ENCODE measurements around the gene ROR2. TPM values are rescaled to one million over a fixed set of nuclear protein-coding genes. Genes with fewer than 3 reads are reported as not detected.

The ROR2 gene
- total RNA-seq, 1 donor from 2014 or later, result 18.6 TPM

DNA sequence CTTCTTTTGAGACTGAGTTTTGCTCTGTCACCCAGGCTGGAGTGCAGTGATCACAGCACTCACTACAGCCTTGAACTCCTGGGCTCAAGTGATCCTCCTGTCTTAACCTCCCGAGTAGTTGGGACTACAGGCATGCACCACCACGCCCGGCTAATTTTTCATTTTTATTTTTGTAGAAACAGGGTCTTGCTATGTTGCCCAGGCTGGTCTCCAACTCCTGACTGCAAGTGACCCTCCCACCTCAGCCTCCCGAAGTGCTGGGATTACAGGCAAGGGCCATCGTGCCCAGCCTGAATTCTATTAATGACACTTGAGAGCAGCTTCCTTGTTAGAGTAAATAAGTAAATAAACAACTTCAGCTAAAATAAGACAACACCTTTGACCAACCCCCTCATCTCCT lies 12.3 kb downstream of the ROR2 start:
- peak overlapping the region; percentile 77 for H3K27ac Mint-ChIP-seq (ENCODE audit: unreplicated experiment)
- H3K36me3 Mint-ChIP-seq (ENCODE audit: low read depth), result peaks cover 6% of the 10 kb centered on the region
- peaks cover 8% of the 10 kb centered on the region for H3K9me3 Mint-ChIP-seq (ENCODE audit: low read depth)
- no peak overlapping the region for H3K4me3 Mint-ChIP-seq (ENCODE audit: unreplicated experiment)
- TF ChIP-seq, protein P1, sequence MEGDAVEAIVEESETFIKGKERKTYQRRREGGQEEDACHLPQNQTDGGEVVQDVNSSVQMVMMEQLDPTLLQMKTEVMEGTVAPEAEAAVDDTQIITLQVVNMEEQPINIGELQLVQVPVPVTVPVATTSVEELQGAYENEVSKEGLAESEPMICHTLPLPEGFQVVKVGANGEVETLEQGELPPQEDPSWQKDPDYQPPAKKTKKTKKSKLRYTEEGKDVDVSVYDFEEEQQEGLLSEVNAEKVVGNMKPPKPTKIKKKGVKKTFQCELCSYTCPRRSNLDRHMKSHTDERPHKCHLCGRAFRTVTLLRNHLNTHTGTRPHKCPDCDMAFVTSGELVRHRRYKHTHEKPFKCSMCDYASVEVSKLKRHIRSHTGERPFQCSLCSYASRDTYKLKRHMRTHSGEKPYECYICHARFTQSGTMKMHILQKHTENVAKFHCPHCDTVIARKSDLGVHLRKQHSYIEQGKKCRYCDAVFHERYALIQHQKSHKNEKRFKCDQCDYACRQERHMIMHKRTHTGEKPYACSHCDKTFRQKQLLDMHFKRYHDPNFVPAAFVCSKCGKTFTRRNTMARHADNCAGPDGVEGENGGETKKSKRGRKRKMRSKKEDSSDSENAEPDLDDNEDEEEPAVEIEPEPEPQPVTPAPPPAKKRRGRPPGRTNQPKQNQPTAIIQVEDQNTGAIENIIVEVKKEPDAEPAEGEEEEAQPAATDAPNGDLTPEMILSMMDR (IDR thresholded peaks at IDR 0.05), result no peak
- H3K4me1 Mint-ChIP-seq (ENCODE audit: low read depth), result peaks cover 58% of the 10 kb centered on the region
- DNase-seq (ENCODE audit: low spot score), result no peak
- H3K27me3 Mint-ChIP-seq (ENCODE audit: low read depth), result no peaks in the 10 kb centered on the region

DNA sequence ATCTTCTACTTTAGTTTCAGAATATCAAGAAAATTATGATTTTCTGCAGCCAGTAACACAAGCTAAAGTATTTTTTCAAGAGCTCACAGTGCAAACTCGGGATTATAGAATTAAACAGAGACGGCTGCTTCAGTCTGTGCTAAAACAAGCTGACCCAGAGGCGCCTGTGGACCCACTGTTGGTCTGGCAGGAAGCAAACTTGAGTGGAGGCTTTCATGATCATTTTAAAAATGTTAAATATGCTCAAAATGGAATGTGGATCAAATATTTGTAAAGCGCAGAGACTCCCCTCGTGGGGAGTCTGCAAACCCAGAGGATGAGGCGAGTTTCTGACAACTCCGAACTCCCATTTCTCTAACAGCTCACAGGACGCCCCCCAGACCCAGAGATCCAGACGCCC lies 13.0 kb downstream of the ROR2 start:
- peak overlapping the region; percentile 77 for H3K27ac Mint-ChIP-seq (ENCODE audit: unreplicated experiment)
- H3K9me3 Mint-ChIP-seq (ENCODE audit: low read depth), result peaks cover 8% of the 10 kb centered on the region
- peaks cover 53% of the 10 kb centered on the region for H3K4me1 Mint-ChIP-seq (ENCODE audit: low read depth)
- H3K27me3 Mint-ChIP-seq (ENCODE audit: low read depth), result no peaks in the 10 kb centered on the region
- DNase-seq (ENCODE audit: low spot score), result no peak
- peaks cover 6% of the 10 kb centered on the region for H3K36me3 Mint-ChIP-seq (ENCODE audit: low read depth)
- TF ChIP-seq, protein P1 (IDR thresholded peaks at IDR 0.05), result no peak
- peak overlapping the region; percentile 7 for H3K4me3 Mint-ChIP-seq (ENCODE audit: unreplicated experiment)

DNA sequence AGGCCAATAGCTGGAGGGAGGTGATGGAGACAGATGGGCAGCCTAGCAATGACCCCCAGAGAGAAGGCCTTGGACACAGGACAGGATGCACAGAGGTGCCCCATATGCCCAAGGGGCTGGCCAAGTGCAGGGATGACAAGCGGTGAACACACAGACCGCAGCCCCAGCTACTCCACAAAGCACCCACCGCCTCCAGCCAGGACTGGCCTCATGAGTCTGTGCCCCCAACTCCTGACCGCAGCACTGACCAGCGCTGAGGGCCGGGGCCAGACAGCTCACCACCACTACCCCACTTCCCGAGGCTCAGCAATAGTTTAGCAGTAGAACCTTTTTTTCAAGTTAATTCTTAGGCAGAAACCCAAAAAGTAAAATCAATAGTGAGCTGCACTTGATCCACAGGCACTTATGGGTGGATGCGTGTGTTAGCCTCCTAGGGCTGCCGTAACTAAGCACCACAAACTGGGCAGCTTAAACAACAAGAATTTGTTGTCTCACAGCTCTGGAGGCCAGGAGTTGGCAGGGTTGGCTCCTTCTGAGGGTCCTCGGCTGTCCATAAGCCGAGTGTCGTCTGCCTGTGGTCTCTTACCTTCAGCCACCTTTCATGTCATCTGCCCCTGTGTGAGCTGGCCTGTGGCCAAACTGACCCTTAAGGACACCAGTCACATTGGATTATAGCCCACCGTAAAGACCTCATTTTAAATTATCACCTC lies 14.1 kb downstream of the ROR2 start:
- TF ChIP-seq, protein P1 (IDR thresholded peaks at IDR 0.05), result no peak
- Mint-ChIP-seq H3K27me3 (ENCODE audit: low read depth) (no peaks in the 10 kb centered on the region), H3K9me3 (ENCODE audit: low read depth) (peaks cover 18% of the 10 kb centered on the region), H3K36me3 (ENCODE audit: low read depth) (peaks cover 7% of the 10 kb centered on the region), H3K27ac (ENCODE audit: unreplicated experiment) (peak overlapping the region; percentile 41), H3K4me3 (ENCODE audit: unreplicated experiment) (no peak overlapping the region), H3K4me1 (ENCODE audit: low read depth) (peaks cover 53% of the 10 kb centered on the region)
- no peak for DNase-seq (ENCODE audit: low spot score)

DNA sequence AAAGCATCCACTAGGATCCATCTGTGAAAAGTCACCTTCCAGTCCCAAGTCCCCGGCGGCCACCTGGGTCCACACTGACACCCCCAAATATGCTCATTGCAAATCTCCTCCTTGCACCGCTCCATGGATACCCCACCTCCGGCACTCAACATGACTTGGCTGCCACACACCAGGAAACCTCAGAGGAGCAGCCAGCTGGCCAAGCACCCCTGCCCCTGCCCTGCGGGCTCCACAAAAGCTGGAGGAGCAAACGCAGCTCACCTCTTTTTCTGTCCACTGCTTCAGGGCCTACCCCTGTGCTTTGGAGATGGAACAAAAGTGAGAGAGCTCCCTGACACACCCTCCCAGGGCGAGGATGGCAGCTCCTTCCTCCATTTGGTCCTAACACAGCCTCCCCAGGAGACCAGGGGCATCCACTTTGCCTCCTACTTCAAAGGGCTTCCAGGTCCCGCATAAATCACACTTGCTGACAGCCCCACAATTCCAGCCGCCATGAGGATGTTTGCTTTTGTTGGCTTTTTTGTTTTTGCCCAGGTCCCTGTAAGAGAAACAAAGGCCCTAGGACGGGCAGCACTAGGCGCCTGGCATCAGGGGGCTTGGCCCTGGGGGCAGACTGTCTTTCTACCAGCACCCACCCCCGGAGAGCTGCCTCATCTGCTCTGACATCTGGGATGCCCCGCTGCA lies 14.8 kb downstream of the ROR2 start:
- Mint-ChIP-seq H3K9me3 (ENCODE audit: low read depth) (peaks cover 26% of the 10 kb centered on the region), H3K4me1 (ENCODE audit: low read depth) (peaks cover 53% of the 10 kb centered on the region), H3K36me3 (ENCODE audit: low read depth) (peaks cover 14% of the 10 kb centered on the region), H3K4me3 (ENCODE audit: unreplicated experiment) (no peak overlapping the region), H3K27me3 (ENCODE audit: low read depth) (no peaks in the 10 kb centered on the region), H3K27ac (ENCODE audit: unreplicated experiment) (peak overlapping the region; percentile 39)
- TF ChIP-seq, protein P1 (IDR thresholded peaks at IDR 0.05), result no peak
- DNase-seq (ENCODE audit: low spot score), result no peak

DNA sequence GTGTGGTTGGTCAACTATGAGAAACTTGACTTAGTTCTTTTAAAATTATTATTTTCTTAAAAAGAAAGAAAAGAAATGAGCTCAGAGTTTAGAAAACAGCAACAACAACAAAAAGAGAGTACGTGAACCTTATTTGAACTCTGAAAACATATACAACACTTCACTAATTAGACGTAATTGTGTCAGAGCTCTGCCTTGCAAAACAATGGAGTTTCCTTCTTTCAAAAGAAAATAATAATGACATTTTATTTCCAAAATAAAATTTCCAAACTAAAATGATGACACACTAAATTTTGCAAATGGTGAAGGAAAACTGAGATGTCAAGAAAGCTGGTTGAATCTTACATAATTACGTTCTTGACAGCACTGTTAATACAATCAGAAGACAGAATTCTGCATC lies 15.4 kb downstream of the ROR2 start:
- Mint-ChIP-seq H3K4me1 (ENCODE audit: low read depth) (peaks cover 53% of the 10 kb centered on the region), H3K27ac (ENCODE audit: unreplicated experiment) (peak overlapping the region; percentile 39), H3K36me3 (ENCODE audit: low read depth) (peaks cover 14% of the 10 kb centered on the region), H3K27me3 (ENCODE audit: low read depth) (no peaks in the 10 kb centered on the region), H3K9me3 (ENCODE audit: low read depth) (peaks cover 28% of the 10 kb centered on the region), H3K4me3 (ENCODE audit: unreplicated experiment) (no peak overlapping the region)
- TF ChIP-seq, protein P1 (IDR thresholded peaks at IDR 0.05), result no peak
- DNase-seq (ENCODE audit: low spot score), result no peak

Data from chondrocyte (in vitro differentiated cells).